HG02885 (cell line): ENCODE results near the gene CNIH3.
"Not testable (repeated sequence)": the region's sequence is repeated elsewhere in the genome, so short reads cannot be mapped to it uniquely, and the experiment has no call there.

Experiments used
- ATAC-seq: cut with Tn5 transposase; IDR thresholded peaks from one replicate; pipeline ENCODE4 v1.9.1; 2021; ENCODE audit warnings: mild to moderate bottlenecking; ENCODE audit not compliant: unreplicated experiment, poor library complexity

The CNIH3 gene

GRCh38 chr1:224615861-224616755 lies at the start of gene CNIH3:
CNIH3 (plus strand) TSS chr1:224616317; CDS start chr1:224617175, 858 bp downstream.
- ATAC-seq, result no peak

GRCh38 chr1:224566492-224566891 lies 49.6 kb upstream of the CNIH3 start:
- ATAC-seq, result not testable (repeated sequence)

GRCh38 chr1:224569276-224569675 lies 46.8 kb upstream of the CNIH3 start:
- no peak for ATAC-seq

- not testable (repeated sequence) for ATAC-seq
These were observed 44.1 kb upstream of the CNIH3 start for GRCh38 chr1:224571975-224572374.

- ATAC-seq, result no peak
These were observed 36.6 kb upstream of the CNIH3 start for GRCh38 chr1:224579526-224579925.

GRCh38 chr1:224580006-224580405 lies 36.1 kb upstream of the CNIH3 start:
- ATAC-seq, result no peak

GRCh38 chr1:224582041-224582440 lies 34.1 kb upstream of the CNIH3 start:
- no peak for ATAC-seq

- no peak for ATAC-seq
These were observed 32.3 kb upstream of the CNIH3 start for GRCh38 chr1:224583774-224584173.

- no peak for ATAC-seq
These were observed 31.1 kb upstream of the CNIH3 start for GRCh38 chr1:224585051-224585450.

- ATAC-seq, result no peak
These were observed 29.1 kb upstream of the CNIH3 start for GRCh38 chr1:224587051-224587450.

GRCh38 chr1:224588515-224588914 lies 27.6 kb upstream of the CNIH3 start:
- no peak for ATAC-seq

- ATAC-seq, result no peak
These were observed 27.1 kb upstream of the CNIH3 start for GRCh38 chr1:224589006-224589405.

- ATAC-seq, result no peak
These were observed 24.8 kb upstream of the CNIH3 start for GRCh38 chr1:224591326-224591725.

- ATAC-seq, result peak; percentile 50
These were observed 23.2 kb upstream of the CNIH3 start for GRCh38 chr1:224592636-224593582.

- ATAC-seq, result no peak
These were observed 21.8 kb upstream of the CNIH3 start for GRCh38 chr1:224594360-224594759.

GRCh38 chr1:224594851-224595250 lies 21.3 kb upstream of the CNIH3 start:
- ATAC-seq, result no peak

GRCh38 chr1:224605482-224606181 lies 10.5 kb upstream of the CNIH3 start:
- no peak for ATAC-seq

- no peak for ATAC-seq
These were observed 8.6 kb upstream of the CNIH3 start for GRCh38 chr1:224607188-224608148.

GRCh38 chr1:224609333-224609732 lies 6.8 kb upstream of the CNIH3 start:
- no peak for ATAC-seq
